Brain pericyte (primary cell): Measurements from ENCODE around the gene CEACAM7.
"Not testable (repeated sequence)": the region's sequence is repeated elsewhere in the genome, so short reads cannot be mapped to it uniquely, and the experiment has no call there.

ENCODE experiments used
- DNase-seq: peaks from one replicate; pipeline ENCODE4 v3.0.0-alpha.2; 2012; ENCODE audit warnings: low read depth, low spot score

The CEACAM7 gene

GRCh38 chr19:41656756-41657155, 31.3 kb downstream of the CEACAM7 start:
- not testable (repeated sequence) for DNase-seq

GRCh38 chr19:41652250-41652649, 35.8 kb downstream of the CEACAM7 start:
- DNase-seq, result no peak

GRCh38 chr19:41649827-41650226, 38.2 kb downstream of the CEACAM7 start:
- no peak for DNase-seq

GRCh38 chr19:41646589-41647204, 41.4 kb downstream of the CEACAM7 start:
- DNase-seq, result no peak

- DNase-seq, result no peak
These were observed 46.1 kb downstream of the CEACAM7 start for GRCh38 chr19:41641879-41642485.

GRCh38 chr19:41638641-41639081, 49.4 kb downstream of the CEACAM7 start:
- no peak for DNase-seq

- no peak for DNase-seq
These were observed 50.6 kb downstream of the CEACAM7 start for GRCh38 chr19:41637484-41637883.

GRCh38 chr19:41627966-41628675, 59.9 kb downstream of the CEACAM7 start:
- DNase-seq, result no peak

- DNase-seq, result no peak
These were observed 61.2 kb downstream of the CEACAM7 start, which contains the start of gene CEACAM4 for GRCh38 chr19:41626877-41627276. CEACAM4 (minus strand) TSS chr19:41627074; CDS start chr19:41626963, 111 bp downstream.

- DNase-seq, result no peak
These were observed 61.8 kb downstream of the CEACAM7 start for GRCh38 chr19:41626278-41626677.

- no peak for DNase-seq
These were observed 63.1 kb downstream of the CEACAM7 start for GRCh38 chr19:41624937-41625336.

GRCh38 chr19:41624515-41624914, 63.6 kb downstream of the CEACAM7 start:
- no peak for DNase-seq

GRCh38 chr19:41623360-41623759, 64.7 kb downstream of the CEACAM7 start:
- no peak for DNase-seq
